K562 (cell line): ENCODE data around the gene UBA3. TPM values are rescaled to one million over a fixed set of nuclear protein-coding genes. Genes with fewer than 3 reads are reported as not detected.

Experiments used
- ATAC-seq: fragments of 200-7000 bp; cut with Tn5 transposase; 3 replicates; pipeline ENCODE4 v1.9.1; 2020; ENCODE audit warnings: moderate library complexity
- BruUV-seq: library from RNA; stranded (reverse); fragments of 400-500 nt; replicated peaks from 2 replicates; lab custom pipeline; 2021; lab: Mats Ljungman, UMichigan
- CTCF ChIA-PET: fragments of 300-600 bp; formaldehyde crosslinking; extraction: SDS; loops from one replicate; lab custom pipeline; 2021; ENCODE audit warnings: low intra/inter-chr PET ratio; lab: Yijun Ruan, JAX
- POLR2A ChIA-PET: fragments of 300-600, 350-650 bp; sonication (Branson Sonifier 250); formaldehyde crosslinking; extraction: SDS; loops from one replicate; lab custom pipeline; 2021; ENCODE audit warnings: antibody characterized with exemption, inconsistent platforms; lab: Yijun Ruan, JAX
- DNase-seq, 4 experiments: peaks; one replicate each; pipeline versions ENCODE4 v3.0.0 to v3.0.0-alpha.2; 2011 to 2018; ENCODE audit warnings: low spot score in 3 of 4, mixed read lengths in 3 of 4; ENCODE audit errors: extremely low read depth in 1 of 4
- FAIRE-seq: peaks from 2 replicates; lab custom pipeline; 2011; peaks lifted over from hg19 to GRCh38; lab: Jason Lieb, UNC
- H2AFZ ChIP-seq: 2 replicates; pipeline ENCODE4 v1.6.0; 2011; ENCODE audit warnings: low read depth, low read length, control low read depth, inconsistent platforms
- H3K27ac ChIP-seq: fragments of 200-600 bp; 3 replicates; pipeline ENCODE4 v1.8.0; 2011; ENCODE audit warnings: low read depth, mild to moderate bottlenecking, control low read depth, inconsistent platforms, low read length, moderate library complexity, mixed read lengths; ENCODE audit errors: extremely low read depth
- H3K27me3 ChIP-seq, 2 experiments: fragments of 300-600 bp in 1 of 2; 2 replicates in 1 of 2; 3 replicates in 1 of 2; pipeline versions ENCODE4 v1.6.0 to v1.8.0; 2011; ENCODE audit warnings: inconsistent platforms in 2 of 2, low read length in 2 of 2, mild to moderate bottlenecking in 1 of 2, mixed read lengths in 1 of 2, moderate library complexity in 1 of 2; ENCODE audit not compliant: control insufficient read depth in 2 of 2, insufficient read depth in 2 of 2
- H3K36me3 ChIP-seq: fragments of 300-600 bp; 3 replicates; pipeline ENCODE4 v1.8.0; 2011; ENCODE audit warnings: mild to moderate bottlenecking, low read length, inconsistent platforms; ENCODE audit not compliant: control insufficient read depth, insufficient read depth
- H3K4me1 ChIP-seq, 2 experiments: fragments of 200-600 bp in 1 of 2; replicated peaks in 1 of 2; 2 replicates in 1 of 2; 3 replicates in 1 of 2; pipeline versions ENCODE4 v1.5.1 to v1.8.0; 2011; ENCODE audit warnings: inconsistent platforms in 2 of 2, low read length in 2 of 2, mild to moderate bottlenecking in 1 of 2, mixed read lengths in 1 of 2, moderate library complexity in 1 of 2; ENCODE audit not compliant: control insufficient read depth in 2 of 2, insufficient read depth in 2 of 2
- H3K4me2 ChIP-seq: 2 replicates; pipeline ENCODE4 v1.6.1; 2011; ENCODE audit warnings: low read length, control low read depth, inconsistent platforms, mixed read lengths; ENCODE audit not compliant: insufficient read depth
- H3K4me3 ChIP-seq: fragments of 200-600 bp; sonication (generic), shearing (Covaris generic); 2 replicates; pipeline ENCODE4 v1.5.1; 2016; ENCODE audit warnings: control low read depth, inconsistent platforms
- H3K79me2 ChIP-seq: fragments of 200-600 bp; 3 replicates; pipeline ENCODE4 v1.8.0; 2011; ENCODE audit warnings: low read length, inconsistent platforms; ENCODE audit not compliant: control insufficient read depth, insufficient read depth
- H3K9ac ChIP-seq, 2 experiments: 2 replicates each; pipeline versions ENCODE4 v1.6.0 to v1.6.1; 2011; ENCODE audit warnings: low read depth in 2 of 2, low read length in 2 of 2, control low read depth in 1 of 2, inconsistent platforms in 1 of 2, mild to moderate bottlenecking in 1 of 2, mixed read lengths in 1 of 2; ENCODE audit not compliant: insufficient read depth in 1 of 2
- H3K9me1 ChIP-seq: one replicate; pipeline ENCODE4 v1.6.0; 2011; ENCODE audit warnings: inconsistent platforms, mild to moderate bottlenecking, low read length, moderate library complexity; ENCODE audit not compliant: control insufficient read depth, insufficient read depth
- H3K9me3 ChIP-seq: replicated peaks from 2 replicates; pipeline ENCODE4 v1.5.1; 2011; ENCODE audit warnings: low read depth, low read length, inconsistent platforms; ENCODE audit not compliant: control insufficient read depth, insufficient read depth
- H4K20me1 ChIP-seq: replicated peaks from 2 replicates; pipeline ENCODE4 v1.6.1; 2011; ENCODE audit warnings: low read length, inconsistent platforms, mixed read lengths; ENCODE audit not compliant: control insufficient read depth, insufficient read depth
- CREM ChIP-seq: IDR thresholded peaks from 2 replicates; pipeline ENCODE4 v1.6.1; 2014; ENCODE audit warnings: antibody characterized with exemption, low read depth
- EP400 ChIP-seq: fragments of 450-650 bp; IDR thresholded peaks from 2 replicates; pipeline ENCODE4 v1.6.1; 2017; ENCODE audit warnings: antibody characterized with exemption, mild to moderate bottlenecking, moderate library complexity
- HLTF ChIP-seq: fragments of 450-650 bp; IDR thresholded peaks from 2 replicates; pipeline ENCODE4 v1.6.1; 2016
- KLF13 ChIP-seq: fragments of 450-650 bp; IDR thresholded peaks from 2 replicates; pipeline ENCODE4 v1.6.1; 2016; ENCODE audit warnings: missing genetic modification characterization, low read depth, mild to moderate bottlenecking, missing compliant biosample characterization, moderate library complexity, borderline replicate concordance
- RAD51 ChIP-seq: fragments of 450-650 bp; IDR thresholded peaks from 2 replicates; pipeline ENCODE4 v1.7.1; 2016; ENCODE audit warnings: low read depth, mild to moderate bottlenecking, borderline replicate concordance
- RCOR1 ChIP-seq, 2 experiments: IDR thresholded peaks; 2 replicates each; pipeline ENCODE4 v1.6.1; 2012; ENCODE audit warnings: low read depth in 2 of 2, low read length in 2 of 2, borderline replicate concordance in 1 of 2, improper control_type of control experiment in 1 of 2
- THAP12 ChIP-seq: fragments of 250-450 bp; sonication (Bioruptor Pico); IDR thresholded peaks from 2 replicates; pipeline ENCODE4 v1.9.0; 2021; ENCODE audit warnings: mild to moderate bottlenecking, inconsistent platforms
- ZC3H11A ChIP-seq: IDR thresholded peaks from 2 replicates; pipeline ENCODE4 v1.6.1; 2012; ENCODE audit warnings: low read depth, low read length, improper control_type of control experiment
- WGBS: fragments of 100-300 bp; shearing (Covaris generic); methylation state at CpG from one replicate; pipeline ENCODE4 v1.1.6; 2016; ENCODE audit warnings: low coverage, mixed read lengths; ENCODE audit not compliant: insufficient coverage; ENCODE audit errors: missing lambda C conversion rate; 5-methylcytosine and 5-hydroxymethylcytosine counted together
- in situ Hi-C: fragments of 300-500 bp; cut with MboI; formaldehyde crosslinking; loops from 4 replicates; pipeline ENCODE4 v1.15.0; 2018; ENCODE audit warnings: inconsistent platforms, mixed read lengths
- intact Hi-C: fragments of 100-400 bp; cut with micrococcal nuclease; formaldehyde crosslinking; loops from 2 replicates; pipeline ENCODE4 v1.14.2; 2022
- polyA plus RNA-seq, 8 experiments: library from polyadenylated mRNA; depleted of rRNA in 4 of 8; stranded (reverse) in 5 of 8; unstranded in 3 of 8; fragments of >200 nt; fragmentation: Nextera tagmentation in 2 of 8; fragmentation: Illumina TruSeq in 1 of 8; extraction: Ambion mirVana in 2 of 8; extraction: Trizol in 1 of 8; gene quantifications; 2 replicates each; pipeline versions ENCODE4 v1.2.1 to v1.2.3, GENCODE V29; 2011 to 2014; ENCODE audit warnings: inconsistent platforms in 1 of 8, missing spikeins in 1 of 8
- total RNA-seq, 7 experiments: library from RNA; depleted of rRNA in 6 of 7; stranded (reverse); fragments of >200 nt in 6 of 7; fragmentation: Illumina TruSeq in 2 of 7; extraction: Trizol in 2 of 7; gene quantifications; 2 replicates each; pipeline versions ENCODE4 v1.2.1 to v1.2.3, GENCODE V29; 2011 to 2021; ENCODE audit warnings: low replicate concordance in 1 of 7
- TF ChIP-seq, protein P1 (sequence below), 2 experiments: fragments of 450-650 bp in 1 of 2; sonication (generic) in 1 of 2; formaldehyde crosslinking in 1 of 2; IDR thresholded peaks; 2 replicates each; pipeline versions ENCODE4 v1.7.1 to v1.9.0; 2016 to 2022; ENCODE audit warnings: inconsistent platforms in 1 of 2, mild to moderate bottlenecking in 1 of 2, missing genetic modification reagents in 1 of 2

UBA3 gene
- total and polyA plus RNA-seq, 9 of the 15 experiments (the other 6 are each of a cell fraction or from before 2014, with no cell fraction given) = 23.2 to 80.0 (median 38.6) TPM

DNA sequence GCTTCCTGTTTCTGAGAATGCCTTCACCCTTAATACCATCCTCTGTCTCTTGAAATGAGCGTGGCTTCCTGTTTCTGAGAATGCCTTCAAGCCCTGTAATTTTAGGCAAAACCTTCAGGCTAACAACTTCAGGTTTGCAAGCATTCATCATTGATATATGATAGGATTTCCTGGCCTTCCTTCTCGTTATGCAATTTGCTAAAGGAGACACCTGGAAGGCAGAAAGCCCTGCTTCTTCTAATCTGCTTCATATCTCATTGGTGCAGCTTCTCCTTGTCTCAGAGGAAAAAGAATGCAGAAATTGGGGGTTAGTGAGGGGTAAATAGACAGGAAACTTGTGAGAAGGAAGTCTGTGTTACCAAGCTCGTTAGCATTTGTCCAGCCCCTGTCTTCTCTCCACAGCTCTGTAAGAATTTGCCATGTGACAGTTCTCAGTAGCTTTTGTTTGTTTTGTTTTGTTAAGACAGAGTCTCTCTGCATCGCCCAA is 11.9 kb upstream of the UBA3 start:
- DNase-seq = peak in 1 of 4 experiments; percentile 11
- no peak overlapping the region for H3K4me3 ChIP-seq
- no peaks in the 10 kb centered on the region for H3K9me1 ChIP-seq
- POLR2A ChIA-PET = interaction anchor here (0.8 to 2.7 kb wide), 2 partner anchors 9 to 17 kb away, joined by 3 to 17 read pairs; no protein-coding TSS in a partner anchor
- H3K4me1 ChIP-seq = peaks cover 3 to 9% of the 10 kb centered on the region in 2 experiments; a peak in 4 of 5 replicates
- no peak overlapping the region for H2AFZ ChIP-seq
- intact Hi-C loops (no loop called here), in situ Hi-C loops (no loop called here)
- no peak overlapping the region for H3K4me2 ChIP-seq
- no peak overlapping the region for H3K9ac ChIP-seq
- no peak; the same call in 2 of the 3 replicates for ATAC-seq
- H3K36me3 ChIP-seq = no peaks in the 10 kb centered on the region
- 17% methylated on average over 4 of the region's 4 CpGs for WGBS
- FAIRE-seq = peak; percentile 73
- H4K20me1 ChIP-seq = no peaks in the 10 kb centered on the region
- no TSS peak for BruUV-seq
- CTCF ChIA-PET = no interaction called here
- peaks cover 2% of the 10 kb centered on the region; the same call in 1 of the 3 replicates for H3K79me2 ChIP-seq
- no peak overlapping the region for H3K27ac ChIP-seq
- no peaks in the 10 kb centered on the region for H3K9me3 ChIP-seq
- H3K27me3 ChIP-seq = no peaks in the 10 kb centered on the region
- TF ChIP-seq CREM (peak; percentile 66), KLF13 (tag) (no peak), EP400 (no peak), HLTF (no peak), THAP12 (CRISPR knock-in tag) (no peak), RAD51 (no peak), RCOR1 (IDR thresholded peaks at IDR 0.05; ENCODE audit: borderline replicate concordance in 1 of 2, low read depth in 2 of 2, low read length in 2 of 2) (no peak), ZC3H11A (no peak)
- TF ChIP-seq, protein P1, sequence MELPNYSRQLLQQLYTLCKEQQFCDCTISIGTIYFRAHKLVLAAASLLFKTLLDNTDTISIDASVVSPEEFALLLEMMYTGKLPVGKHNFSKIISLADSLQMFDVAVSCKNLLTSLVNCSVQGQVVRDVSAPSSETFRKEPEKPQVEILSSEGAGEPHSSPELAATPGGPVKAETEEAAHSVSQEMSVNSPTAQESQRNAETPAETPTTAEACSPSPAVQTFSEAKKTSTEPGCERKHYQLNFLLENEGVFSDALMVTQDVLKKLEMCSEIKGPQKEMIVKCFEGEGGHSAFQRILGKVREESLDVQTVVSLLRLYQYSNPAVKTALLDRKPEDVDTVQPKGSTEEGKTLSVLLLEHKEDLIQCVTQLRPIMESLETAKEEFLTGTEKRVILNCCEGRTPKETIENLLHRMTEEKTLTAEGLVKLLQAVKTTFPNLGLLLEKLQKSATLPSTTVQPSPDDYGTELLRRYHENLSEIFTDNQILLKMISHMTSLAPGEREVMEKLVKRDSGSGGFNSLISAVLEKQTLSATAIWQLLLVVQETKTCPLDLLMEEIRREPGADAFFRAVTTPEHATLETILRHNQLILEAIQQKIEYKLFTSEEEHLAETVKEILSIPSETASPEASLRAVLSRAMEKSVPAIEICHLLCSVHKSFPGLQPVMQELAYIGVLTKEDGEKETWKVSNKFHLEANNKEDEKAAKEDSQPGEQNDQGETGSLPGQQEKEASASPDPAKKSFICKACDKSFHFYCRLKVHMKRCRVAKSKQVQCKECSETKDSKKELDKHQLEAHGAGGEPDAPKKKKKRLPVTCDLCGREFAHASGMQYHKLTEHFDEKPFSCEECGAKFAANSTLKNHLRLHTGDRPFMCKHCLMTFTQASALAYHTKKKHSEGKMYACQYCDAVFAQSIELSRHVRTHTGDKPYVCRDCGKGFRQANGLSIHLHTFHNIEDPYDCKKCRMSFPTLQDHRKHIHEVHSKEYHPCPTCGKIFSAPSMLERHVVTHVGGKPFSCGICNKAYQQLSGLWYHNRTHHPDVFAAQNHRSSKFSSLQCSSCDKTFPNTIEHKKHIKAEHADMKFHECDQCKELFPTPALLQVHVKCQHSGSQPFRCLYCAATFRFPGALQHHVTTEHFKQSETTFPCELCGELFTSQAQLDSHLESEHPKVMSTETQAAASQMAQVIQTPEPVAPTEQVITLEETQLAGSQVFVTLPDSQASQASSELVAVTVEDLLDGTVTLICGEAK (IDR thresholded peaks at IDR 0.05) = peak; percentile 41; the same call in 1 of the 2 replicates
- TF ChIP-seq, protein P1 (CRISPR knock-in tag; IDR thresholded peaks at IDR 0.05) = no peak
